22Rv1 (cell line): ENCODE measurements around the gene TYMP.
"Not testable (repeated sequence)": the region's sequence is repeated elsewhere in the genome, so short reads cannot be mapped to it uniquely, and the experiment has no call there.

Source experiments
- H3K27ac ChIP-seq: fragments of 450-650 bp; 2 replicates; pipeline ENCODE4 v1.5.1; 2017
- ZFX ChIP-seq: fragments of 450-650 bp; IDR thresholded peaks from 2 replicates; pipeline ENCODE4 v1.6.1; 2017; ENCODE audit warnings: antibody characterized with exemption, borderline replicate concordance
- TF ChIP-seq, protein P1 (sequence below): fragments of 450-650 bp; IDR thresholded peaks from 2 replicates; pipeline ENCODE4 v1.5.1; 2017; ENCODE audit warnings: mild to moderate bottlenecking

Gene TYMP

DNA sequence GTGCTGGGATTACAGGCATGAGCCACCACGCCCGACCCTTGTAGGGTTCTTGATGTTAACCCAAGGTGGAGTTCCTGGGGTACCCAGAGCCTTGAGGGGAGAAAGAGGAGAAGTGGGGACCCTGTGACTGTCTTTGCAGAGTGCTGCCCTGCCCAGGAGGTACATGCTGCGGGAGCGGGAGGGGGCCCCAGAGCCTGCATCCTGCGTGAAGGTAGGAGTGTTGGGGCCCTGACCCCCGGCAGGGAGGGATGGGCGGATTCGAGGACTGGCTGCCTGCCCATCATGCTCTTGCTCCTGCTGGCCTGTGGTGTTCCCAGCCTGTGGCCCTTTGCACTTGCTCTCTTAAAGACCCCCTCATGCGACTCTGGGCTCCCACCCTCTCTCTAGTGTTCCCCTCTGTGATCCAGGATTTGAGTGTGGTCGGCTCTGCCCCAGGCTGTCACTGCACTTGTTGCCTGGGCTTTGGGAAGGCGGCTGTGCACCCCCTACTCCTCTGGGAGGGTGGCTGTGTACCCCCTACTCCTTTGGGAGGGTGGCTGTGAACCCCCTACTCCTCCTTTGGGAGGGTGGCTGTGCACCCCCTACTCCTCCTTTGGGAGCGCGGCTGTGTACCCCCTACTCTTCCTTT, 8.9 kb downstream of the TYMP start:
- no peak overlapping the region for H3K27ac ChIP-seq
- no peak for TF ChIP-seq ZFX
- TF ChIP-seq, protein P1, sequence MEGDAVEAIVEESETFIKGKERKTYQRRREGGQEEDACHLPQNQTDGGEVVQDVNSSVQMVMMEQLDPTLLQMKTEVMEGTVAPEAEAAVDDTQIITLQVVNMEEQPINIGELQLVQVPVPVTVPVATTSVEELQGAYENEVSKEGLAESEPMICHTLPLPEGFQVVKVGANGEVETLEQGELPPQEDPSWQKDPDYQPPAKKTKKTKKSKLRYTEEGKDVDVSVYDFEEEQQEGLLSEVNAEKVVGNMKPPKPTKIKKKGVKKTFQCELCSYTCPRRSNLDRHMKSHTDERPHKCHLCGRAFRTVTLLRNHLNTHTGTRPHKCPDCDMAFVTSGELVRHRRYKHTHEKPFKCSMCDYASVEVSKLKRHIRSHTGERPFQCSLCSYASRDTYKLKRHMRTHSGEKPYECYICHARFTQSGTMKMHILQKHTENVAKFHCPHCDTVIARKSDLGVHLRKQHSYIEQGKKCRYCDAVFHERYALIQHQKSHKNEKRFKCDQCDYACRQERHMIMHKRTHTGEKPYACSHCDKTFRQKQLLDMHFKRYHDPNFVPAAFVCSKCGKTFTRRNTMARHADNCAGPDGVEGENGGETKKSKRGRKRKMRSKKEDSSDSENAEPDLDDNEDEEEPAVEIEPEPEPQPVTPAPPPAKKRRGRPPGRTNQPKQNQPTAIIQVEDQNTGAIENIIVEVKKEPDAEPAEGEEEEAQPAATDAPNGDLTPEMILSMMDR, result no peak

GRCh38 chr22:50520184-50520583, 9.6 kb downstream of the TYMP start:
- not testable (repeated sequence) for H3K27ac ChIP-seq

DNA sequence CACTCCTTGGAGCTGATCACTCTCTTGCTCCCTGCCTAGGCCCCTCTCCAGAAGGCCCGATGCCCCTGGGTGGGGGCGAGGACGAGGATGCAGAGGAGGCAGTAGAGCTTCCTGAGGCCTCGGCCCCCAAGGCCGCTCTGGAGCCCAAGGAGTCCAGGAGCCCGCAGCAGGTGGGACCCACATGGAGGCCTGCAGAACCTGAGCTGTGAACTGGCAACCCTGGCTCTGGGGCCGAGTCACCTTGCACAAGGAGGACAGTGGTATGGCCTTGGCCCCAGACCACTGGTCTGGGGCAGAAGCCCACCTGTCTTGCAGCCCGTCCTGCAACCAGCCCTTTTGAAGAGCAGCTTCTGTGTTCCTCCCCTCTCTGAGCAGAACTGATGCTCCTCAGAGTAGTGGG, 10.7 kb downstream of the TYMP start:
- TF ChIP-seq, protein P1, result no peak
- no peak for TF ChIP-seq ZFX
- no peak overlapping the region for H3K27ac ChIP-seq

- H3K27ac ChIP-seq, result no peak overlapping the region
These were observed 11.2 kb downstream of the TYMP start for GRCh38 chr22:50518606-50519005.

GRCh38 chr22:50517495-50518260, 12.1 kb downstream of the TYMP start:
- TF ChIP-seq, protein P1, result no peak
- TF ChIP-seq ZFX, result no peak
- no peak overlapping the region for H3K27ac ChIP-seq

More at GRCh38 chr22:50518606-50519005, 11.2 kb downstream of the TYMP start:
- no peak for TF ChIP-seq ZFX
- TF ChIP-seq, protein P1, result no peak

GRCh38 chr22:50516891-50517290, 12.9 kb downstream of the TYMP start:
- no peak for TF ChIP-seq ZFX
- TF ChIP-seq, protein P1, result no peak
- no peak overlapping the region for H3K27ac ChIP-seq

GRCh38 chr22:50516068-50516467, 13.7 kb downstream of the TYMP start:
- no peak for TF ChIP-seq ZFX
- TF ChIP-seq, protein P1, result no peak
- no peak overlapping the region for H3K27ac ChIP-seq
